Natural killer cell (primary cell): Measurements from ENCODE around the gene FOXN3. TPM values are rescaled to one million over a fixed set of nuclear protein-coding genes. Genes with fewer than 3 reads are reported as not detected.

ENCODE experiments used
- ATAC-seq, 3 donors: fragments of 150-1000 bp in 2 of 3; fragments of 200-7000 bp in 1 of 3; cut with Tn5 transposase; 1 replicate in 1 of 3; 2 replicates in 2 of 3; pipeline ENCODE4 v1.10.0; 2021; ENCODE audit warnings: mild to moderate bottlenecking in 2 of 3, moderate library complexity in 2 of 3
- DNase-seq, 2 donors: peaks; one replicate each; pipeline versions ENCODE4 v3.0.0 to v3.0.0-alpha.2; 2013 to 2021; ENCODE audit warnings: mixed read lengths in 1 of 2
- H3K27ac ChIP-seq: one replicate; pipeline ENCODE4 v1.5.1; 2013; ENCODE audit warnings: mild to moderate bottlenecking, low read length
- H3K27me3 ChIP-seq: one replicate; pipeline ENCODE4 v1.6.1; 2013; ENCODE audit warnings: low read length; ENCODE audit not compliant: control insufficient read depth, insufficient read depth
- H3K36me3 ChIP-seq: one replicate; pipeline ENCODE4 v1.6.1; 2013; ENCODE audit warnings: low read length; ENCODE audit not compliant: control insufficient read depth, insufficient read depth
- H3K4me1 ChIP-seq: one replicate; pipeline ENCODE4 v1.6.1; 2013; ENCODE audit warnings: low read length; ENCODE audit not compliant: control insufficient read depth, insufficient read depth
- H3K4me3 ChIP-seq: one replicate; pipeline ENCODE4 v1.5.1; 2013; ENCODE audit warnings: low read length
- H3K9me3 ChIP-seq: one replicate; pipeline ENCODE4 v1.6.1; 2013; ENCODE audit warnings: low read length; ENCODE audit not compliant: control insufficient read depth, insufficient read depth
- H3K27ac Mint-ChIP-seq, 2 donors: one replicate each; pipeline ENCODE4 v1.8.0; 2022; ENCODE audit warnings: mild to moderate bottlenecking in 2 of 2, mixed read lengths in 2 of 2, moderate library complexity in 1 of 2
- H3K27me3 Mint-ChIP-seq, 2 donors: one replicate each; pipeline ENCODE4 v1.8.0; 2022; ENCODE audit warnings: low read depth in 2 of 2, mixed read lengths in 2 of 2
- H3K36me3 Mint-ChIP-seq: one replicate; pipeline ENCODE4 v1.8.0; 2022; ENCODE audit warnings: mixed read lengths
- H3K4me1 Mint-ChIP-seq, 2 donors: one replicate each; pipeline ENCODE4 v1.8.0; 2022; ENCODE audit warnings: mixed read lengths in 2 of 2
- H3K4me3 Mint-ChIP-seq: one replicate; pipeline ENCODE4 v1.8.0; 2022; ENCODE audit warnings: mild to moderate bottlenecking, moderate library complexity, mixed read lengths
- H3K9me3 Mint-ChIP-seq, 2 donors: one replicate each; pipeline ENCODE4 v1.8.0; 2022; ENCODE audit warnings: mixed read lengths in 2 of 2
- WGBS: methylation state at CpG from one replicate; pipeline ENCODE4 v1.1.7; 2013; ENCODE audit warnings: missing lambda C conversion rate; ENCODE audit not compliant: insufficient coverage; 5-methylcytosine and 5-hydroxymethylcytosine counted together
- intact Hi-C: fragments of 100-400 bp; cut with micrococcal nuclease; formaldehyde crosslinking; loops from one replicate; pipeline ENCODE4 v1.14.2; 2022
- total RNA-seq, 4 donors: library from RNA; stranded (reverse); fragments of 120-200 nt in 1 of 4; gene quantifications; one replicate each; pipeline versions ENCODE4 v1.2.3 to v1.2.4, GENCODE V29; 2013 to 2022
- TF ChIP-seq, protein P1 (sequence below): fragments of 200-600 bp; IDR thresholded peaks from one replicate; pipeline ENCODE4 v1.8.0; 2022; ENCODE audit warnings: antibody characterized with exemption

Gene FOXN3
- total RNA-seq, 3 donors from 2014 or later (not counting 1 experiment from before 2014, with no cell fraction given), result 209 to 216 (median 209) TPM

DNA sequence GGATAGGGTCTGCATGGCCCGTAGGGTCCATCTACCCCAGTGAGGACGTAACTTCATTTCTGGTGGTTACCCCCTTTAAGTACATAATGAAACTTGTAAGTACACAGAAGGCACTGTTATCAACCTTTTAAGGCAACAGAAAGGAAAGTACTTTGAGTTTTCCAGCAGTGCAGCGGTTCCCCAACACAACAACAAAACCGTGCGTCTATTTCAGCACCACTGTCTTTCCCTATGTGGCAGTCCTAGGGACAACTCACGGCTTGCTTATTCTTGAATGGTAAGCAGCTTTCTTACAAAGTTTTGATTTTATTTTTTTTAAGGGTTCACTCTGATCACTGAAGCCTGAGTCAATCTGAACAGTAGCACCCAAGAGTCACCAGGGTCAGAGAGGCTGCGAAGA, 46.3 kb downstream of the FOXN3 start:
- Histone ChIP-seq H3K4me3 (no peak overlapping the region), H3K36me3 (no peaks in the 10 kb centered on the region), H3K9me3 (no peaks in the 10 kb centered on the region), H3K27me3 (no peaks in the 10 kb centered on the region), H3K27ac (no peak overlapping the region), H3K4me1 (peaks cover 39% of the 10 kb centered on the region)
- Mint-ChIP-seq H3K4me3 (no peak overlapping the region), H3K4me1 (peaks cover 59 to 77% of the 10 kb centered on the region in 2 donors), H3K9me3 (no peaks in the 10 kb centered on the region), H3K27ac (no peak overlapping the region), H3K36me3 (no peaks in the 10 kb centered on the region), H3K27me3 (no peaks in the 10 kb centered on the region)
- ATAC-seq, result no peak
- 81% methylated on average over 7 of the region's 7 CpGs for WGBS
- DNase-seq, result no peak
- intact Hi-C loops, result no loop called here
- TF ChIP-seq, protein P1, sequence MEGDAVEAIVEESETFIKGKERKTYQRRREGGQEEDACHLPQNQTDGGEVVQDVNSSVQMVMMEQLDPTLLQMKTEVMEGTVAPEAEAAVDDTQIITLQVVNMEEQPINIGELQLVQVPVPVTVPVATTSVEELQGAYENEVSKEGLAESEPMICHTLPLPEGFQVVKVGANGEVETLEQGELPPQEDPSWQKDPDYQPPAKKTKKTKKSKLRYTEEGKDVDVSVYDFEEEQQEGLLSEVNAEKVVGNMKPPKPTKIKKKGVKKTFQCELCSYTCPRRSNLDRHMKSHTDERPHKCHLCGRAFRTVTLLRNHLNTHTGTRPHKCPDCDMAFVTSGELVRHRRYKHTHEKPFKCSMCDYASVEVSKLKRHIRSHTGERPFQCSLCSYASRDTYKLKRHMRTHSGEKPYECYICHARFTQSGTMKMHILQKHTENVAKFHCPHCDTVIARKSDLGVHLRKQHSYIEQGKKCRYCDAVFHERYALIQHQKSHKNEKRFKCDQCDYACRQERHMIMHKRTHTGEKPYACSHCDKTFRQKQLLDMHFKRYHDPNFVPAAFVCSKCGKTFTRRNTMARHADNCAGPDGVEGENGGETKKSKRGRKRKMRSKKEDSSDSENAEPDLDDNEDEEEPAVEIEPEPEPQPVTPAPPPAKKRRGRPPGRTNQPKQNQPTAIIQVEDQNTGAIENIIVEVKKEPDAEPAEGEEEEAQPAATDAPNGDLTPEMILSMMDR, result no peak

DNA sequence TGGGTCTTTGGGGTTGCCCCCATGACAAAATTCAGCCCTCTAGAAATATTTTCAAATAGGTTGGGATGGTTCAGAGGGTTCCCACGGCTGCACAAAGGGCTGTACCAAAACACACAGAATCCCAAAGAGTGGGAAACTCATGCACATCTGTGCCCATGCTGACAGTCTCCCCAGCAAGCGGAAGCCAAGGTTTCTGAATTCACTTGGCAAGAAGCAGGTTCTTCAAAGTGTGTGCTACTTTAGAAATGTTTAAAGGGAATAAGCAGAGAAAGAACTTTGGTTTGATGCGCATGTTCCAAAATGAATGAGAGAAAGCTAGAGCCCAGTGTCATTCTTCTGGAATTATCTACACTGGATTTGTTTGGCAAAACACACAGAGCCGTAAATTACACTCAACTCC, 46.7 kb downstream of the FOXN3 start:
- Histone ChIP-seq H3K36me3 (no peaks in the 10 kb centered on the region), H3K27ac (no peak overlapping the region), H3K4me1 (peaks cover 40% of the 10 kb centered on the region), H3K9me3 (no peaks in the 10 kb centered on the region), H3K4me3 (no peak overlapping the region), H3K27me3 (no peaks in the 10 kb centered on the region)
- Mint-ChIP-seq H3K27ac (peak overlapping the region in 1 of 2 donors; percentile 38), H3K4me1 (peaks cover 61 to 79% of the 10 kb centered on the region in 2 donors), H3K9me3 (no peaks in the 10 kb centered on the region), H3K27me3 (no peaks in the 10 kb centered on the region), H3K4me3 (no peak overlapping the region), H3K36me3 (no peaks in the 10 kb centered on the region)
- TF ChIP-seq, protein P1, result no peak
- intact Hi-C loops, result no loop called here
- WGBS, result 90% methylated on average over 4 of the region's 4 CpGs
- ATAC-seq, result no peak
- no peak for DNase-seq

DNA sequence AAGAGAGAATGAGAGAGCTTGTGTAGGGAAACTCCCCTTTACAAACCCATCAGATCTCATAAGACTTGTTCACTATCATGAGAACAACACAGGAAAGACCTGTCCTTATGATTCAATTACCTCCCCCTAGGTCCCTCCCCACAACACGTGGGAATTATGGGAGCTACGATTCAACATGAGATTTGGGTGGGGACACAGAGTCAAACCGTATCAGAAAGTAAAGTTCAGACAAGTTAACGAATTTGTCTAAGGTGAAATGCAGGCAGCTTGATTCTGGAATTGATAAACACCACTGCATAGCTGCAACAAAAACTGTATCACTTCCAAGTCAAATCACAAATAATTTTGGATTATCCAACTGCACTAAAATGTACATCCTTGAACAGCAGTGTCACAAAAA, 47.4 kb downstream of the FOXN3 start:
- DNase-seq, result no peak
- no peaks in the 10 kb centered on the region for H3K27me3 ChIP-seq
- Mint-ChIP-seq H3K27ac (peak overlapping the region in 1 of 2 donors; percentile 38), H3K36me3 (no peaks in the 10 kb centered on the region), H3K4me1 (peaks cover 61 to 79% of the 10 kb centered on the region in 2 donors), H3K27me3 (no peaks in the 10 kb centered on the region), H3K9me3 (no peaks in the 10 kb centered on the region), H3K4me3 (no peak overlapping the region)
- WGBS, result 89% methylated on average over 4 of the region's 4 CpGs
- no peaks in the 10 kb centered on the region for H3K36me3 ChIP-seq
- H3K9me3 ChIP-seq, result no peaks in the 10 kb centered on the region
- no peak overlapping the region for H3K27ac ChIP-seq
- intact Hi-C loops, result loop anchor here (5.0 to 10.0 kb wide), 3 partner anchors 258 to 1415 kb away; no protein-coding TSS in a partner anchor
- TF ChIP-seq, protein P1, result no peak
- H3K4me3 ChIP-seq, result no peak overlapping the region
- H3K4me1 ChIP-seq, result peaks cover 44% of the 10 kb centered on the region
- ATAC-seq, result no peak
